HUDEP-2 (cell line): ENCODE data around the gene CHST14.
A peak's percentile ranks its signal among the peaks of the same experiment; 100 is the strongest.

Source experiments
- DNase-seq, 76 experiments: peaks; one replicate each; lab custom pipeline; 2025; ENCODE audit not compliant: unreplicated experiment in 76 of 76; lab: John Stamatoyannopoulos, UW

CHST14 gene

GRCh38 chr15:40460404-40460803 lies 10.4 kb upstream of the CHST14 start:
- no peak for DNase-seq

- DNase-seq = no peak
Observed at GRCh38 chr15:40461958-40462357, 8.8 kb upstream of the CHST14 start.

GRCh38 chr15:40463279-40463678 lies 7.5 kb upstream of the CHST14 start:
- no peak for DNase-seq

DNA sequence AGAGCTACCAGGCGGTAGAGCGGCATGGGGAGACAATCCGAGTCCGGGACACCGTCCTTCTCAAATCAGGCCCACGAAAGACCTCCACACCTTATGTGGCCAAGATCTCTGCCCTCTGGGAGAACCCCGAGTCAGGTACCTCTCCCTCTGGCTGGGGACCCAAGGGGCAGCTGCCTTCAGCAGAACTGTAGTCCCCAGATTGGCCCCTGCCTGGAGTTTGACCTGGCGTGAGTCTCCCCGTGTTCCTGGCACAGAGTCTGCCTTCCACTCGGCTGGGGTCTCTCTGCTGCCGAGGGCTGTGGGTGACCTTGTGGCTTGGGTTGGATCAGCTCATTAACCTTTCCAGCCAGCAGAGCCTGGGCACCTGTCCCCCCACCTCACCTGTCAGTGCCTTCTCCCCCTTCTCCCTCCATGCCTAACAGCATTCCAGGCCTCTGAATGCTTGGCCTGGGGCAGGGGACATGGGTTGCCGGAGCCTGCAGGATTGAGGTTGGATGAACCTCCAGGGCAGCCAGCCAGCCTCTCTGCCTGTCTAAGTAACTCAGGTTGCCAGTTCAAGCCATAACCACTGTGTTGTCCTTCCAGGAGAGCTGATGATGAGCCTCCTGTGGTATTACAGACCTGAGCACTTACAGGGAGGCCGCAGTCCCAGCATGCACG lies 6.8 kb upstream of the CHST14 start:
- no peak for DNase-seq

GRCh38 chr15:40464595-40465185 lies 6.1 kb upstream of the CHST14 start:
- DNase-seq = no peak

DNA sequence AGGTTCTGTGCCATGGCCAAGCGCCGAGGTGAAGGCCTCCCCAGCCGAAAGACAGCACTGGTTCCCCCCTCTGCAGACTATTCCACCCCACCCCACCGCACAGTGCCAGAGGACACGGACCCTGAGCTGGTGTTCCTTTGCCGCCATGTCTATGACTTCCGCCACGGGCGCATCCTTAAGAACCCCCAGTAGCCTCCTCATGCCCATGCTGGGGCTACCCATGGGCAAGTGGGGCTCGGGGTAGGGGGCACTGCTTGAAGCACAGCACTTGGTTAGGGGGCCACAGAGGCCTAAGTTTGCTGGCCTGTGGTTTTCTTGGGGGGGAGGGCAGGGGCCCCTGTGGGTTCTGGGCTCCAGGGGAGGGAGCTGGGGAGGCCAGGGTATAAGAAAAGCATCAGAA lies 4.8 kb upstream of the CHST14 start:
- DNase-seq = no peak

- peak in 1 of 76 experiments; percentile 23 for DNase-seq
Observed at GRCh38 chr15:40466426-40467260, 4.1 kb upstream of the CHST14 start.

DNA sequence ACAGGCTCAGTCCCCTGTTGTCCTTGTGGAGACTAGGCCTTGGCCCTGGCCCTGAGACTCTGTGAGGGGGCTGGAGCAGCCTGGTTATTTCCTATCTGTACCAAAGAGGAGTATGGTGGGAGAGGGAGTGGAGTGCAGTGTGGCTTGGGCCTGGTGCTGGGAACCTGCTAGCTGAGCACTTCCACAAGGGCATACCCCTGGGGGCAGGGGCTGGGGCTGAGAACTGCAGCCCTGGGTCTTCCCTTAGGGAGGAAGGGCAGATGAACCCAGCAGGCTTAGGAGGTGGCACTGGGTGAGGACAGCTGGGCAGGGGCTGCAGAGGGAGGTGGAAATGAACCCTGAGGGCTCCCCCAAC lies 3.5 kb upstream of the CHST14 start:
- no peak for DNase-seq

- peak in 22 of 76 experiments; percentile 10 to 53 (median 26) for DNase-seq
Observed at GRCh38 chr15:40468898-40469331, 1.9 kb upstream of the CHST14 start.

DNA sequence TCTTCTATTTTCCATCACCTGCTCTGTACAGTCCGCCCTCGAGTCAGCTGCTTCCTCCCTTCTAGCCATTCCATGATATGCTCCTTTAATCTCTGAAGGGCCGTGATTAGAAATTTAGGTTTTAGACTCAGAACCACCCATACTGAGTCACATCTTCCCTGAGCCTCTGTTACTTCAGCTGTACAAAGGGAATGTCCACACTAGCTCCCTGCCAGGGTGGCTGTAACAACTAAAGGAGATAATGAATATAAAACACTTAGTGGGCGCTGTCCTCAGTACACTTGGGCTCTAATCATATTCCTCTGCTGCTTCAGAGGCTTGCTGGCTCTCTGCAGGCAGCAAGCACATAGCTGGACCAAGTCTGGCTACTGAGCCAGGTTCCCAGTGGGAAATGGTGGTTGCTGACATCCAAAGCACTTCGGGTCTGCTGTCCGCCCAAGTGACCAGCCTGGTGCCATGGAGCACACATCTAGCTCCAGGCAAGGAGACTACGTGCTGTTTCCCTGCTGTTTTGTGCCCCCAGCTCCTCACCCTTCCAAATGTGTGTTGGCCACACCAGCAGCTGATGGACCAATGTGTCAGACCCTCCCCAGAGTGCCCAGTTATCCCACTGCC lies 901 bp upstream of the CHST14 start:
- DNase-seq = peak in 5 of 76 experiments; percentile 4 to 10 (median 8)

DNA sequence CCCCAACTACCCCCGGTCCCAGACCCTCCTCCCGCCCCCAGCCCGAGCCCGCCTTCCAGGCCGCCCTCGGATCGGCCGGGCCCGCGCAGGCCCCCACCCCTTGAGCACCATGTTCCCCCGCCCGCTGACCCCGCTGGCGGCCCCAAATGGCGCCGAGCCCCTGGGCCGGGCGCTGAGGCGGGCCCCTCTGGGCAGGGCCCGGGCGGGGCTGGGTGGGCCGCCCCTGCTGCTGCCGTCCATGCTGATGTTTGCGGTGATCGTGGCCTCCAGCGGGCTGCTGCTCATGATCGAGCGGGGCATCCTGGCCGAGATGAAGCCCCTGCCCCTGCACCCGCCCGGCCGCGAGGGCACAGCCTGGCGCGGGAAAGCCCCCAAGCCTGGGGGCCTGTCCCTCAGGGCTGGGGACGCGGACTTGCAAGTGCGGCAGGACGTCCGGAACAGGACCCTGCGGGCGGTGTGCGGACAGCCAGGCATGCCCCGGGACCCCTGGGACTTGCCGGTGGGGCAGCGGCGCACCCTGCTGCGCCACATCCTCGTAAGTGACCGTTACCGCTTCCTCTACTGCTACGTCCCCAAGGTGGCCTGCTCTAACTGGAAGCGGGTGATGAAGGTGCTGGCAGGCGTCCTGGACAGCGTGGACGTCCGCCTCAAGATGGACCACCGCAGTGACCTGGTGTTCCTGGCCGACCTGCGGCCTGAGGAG lies 472 bp downstream of the CHST14 start:
- peak in 1 of 76 experiments; percentile 22 for DNase-seq

GRCh38 chr15:40471808-40472150 lies 995 bp downstream of the CHST14 start:
- peak in 1 of 76 experiments; percentile 10 for DNase-seq

GRCh38 chr15:40472171-40472727 lies 1.5 kb downstream of the CHST14 start:
- DNase-seq = no peak

DNA sequence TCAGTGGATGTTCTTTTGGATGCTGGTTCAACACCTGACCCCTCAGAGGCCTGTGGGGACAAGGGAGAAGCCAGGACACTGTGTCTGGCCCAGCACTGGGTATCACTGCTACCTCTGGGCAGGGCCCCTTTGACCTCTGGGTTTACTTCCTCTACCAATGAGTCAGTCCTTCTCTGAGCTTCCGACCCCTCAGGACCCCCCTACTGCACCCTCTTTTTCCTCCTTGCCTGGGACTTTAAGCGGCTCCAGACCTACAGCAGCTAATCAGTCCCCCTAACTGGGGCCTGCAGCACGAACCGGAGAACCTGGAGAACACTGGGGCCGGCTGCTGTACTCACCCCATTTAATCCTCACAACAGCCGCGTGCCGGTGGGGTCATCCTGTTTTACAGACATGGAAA lies 3.8 kb downstream of the CHST14 start:
- no peak for DNase-seq

DNA sequence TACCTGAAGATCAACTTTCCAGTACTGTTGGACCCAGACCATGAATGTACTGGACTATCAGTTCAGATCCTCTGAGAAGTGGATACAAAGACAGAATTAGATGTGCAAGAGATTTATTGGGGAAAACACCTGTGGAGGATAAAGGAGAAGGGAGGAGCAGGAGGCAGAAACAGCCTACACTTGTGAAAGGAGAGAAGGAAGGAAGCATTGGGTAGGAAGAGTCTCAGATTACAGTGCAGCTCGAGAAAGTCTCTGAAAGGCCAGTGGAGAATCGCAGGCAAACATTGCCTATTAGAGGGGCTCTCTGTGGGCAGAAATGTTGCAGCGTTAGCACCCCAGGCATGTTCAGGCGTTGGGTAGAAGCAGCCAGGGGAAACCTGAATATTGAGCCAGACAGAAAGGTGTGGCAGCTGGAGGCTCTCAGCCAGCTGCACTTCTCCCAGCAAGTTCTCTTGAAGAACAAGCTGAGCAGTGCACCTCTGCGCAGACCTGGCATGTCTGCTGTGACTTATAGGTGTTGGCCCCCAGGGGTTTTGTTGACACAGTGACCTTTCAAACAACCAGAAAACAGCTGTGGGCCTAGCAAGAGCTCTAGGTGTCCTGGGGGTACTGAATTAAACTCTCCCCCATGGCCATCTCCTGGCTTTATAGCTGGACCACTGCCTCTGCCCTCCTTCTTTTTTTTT lies 7.0 kb downstream of the CHST14 start:
- DNase-seq = no peak

GRCh38 chr15:40479024-40479423 lies 8.2 kb downstream of the CHST14 start:
- no peak for DNase-seq

- DNase-seq = no peak
Observed at GRCh38 chr15:40481341-40482074, 10.7 kb downstream of the CHST14 start.

DNA sequence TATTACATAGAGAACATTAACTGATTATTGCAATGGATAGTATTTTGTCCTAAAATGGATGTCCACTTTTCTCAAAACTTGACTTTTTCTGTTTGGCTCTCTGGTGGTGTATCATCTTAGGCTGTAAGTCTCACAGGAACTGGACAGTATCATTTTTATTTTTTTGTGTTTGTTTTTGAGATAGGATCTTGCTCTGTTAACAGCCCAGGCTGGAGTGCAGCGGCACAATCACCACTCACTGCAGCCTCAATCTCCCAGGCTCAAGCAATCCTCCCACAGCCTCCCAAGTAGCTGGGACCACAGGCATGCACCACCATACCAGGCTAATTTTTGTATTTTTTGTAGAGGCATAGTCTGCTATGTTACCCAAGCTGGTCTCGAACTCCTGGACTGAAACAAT lies 13.1 kb downstream of the CHST14 start:
- no peak for DNase-seq

DNA sequence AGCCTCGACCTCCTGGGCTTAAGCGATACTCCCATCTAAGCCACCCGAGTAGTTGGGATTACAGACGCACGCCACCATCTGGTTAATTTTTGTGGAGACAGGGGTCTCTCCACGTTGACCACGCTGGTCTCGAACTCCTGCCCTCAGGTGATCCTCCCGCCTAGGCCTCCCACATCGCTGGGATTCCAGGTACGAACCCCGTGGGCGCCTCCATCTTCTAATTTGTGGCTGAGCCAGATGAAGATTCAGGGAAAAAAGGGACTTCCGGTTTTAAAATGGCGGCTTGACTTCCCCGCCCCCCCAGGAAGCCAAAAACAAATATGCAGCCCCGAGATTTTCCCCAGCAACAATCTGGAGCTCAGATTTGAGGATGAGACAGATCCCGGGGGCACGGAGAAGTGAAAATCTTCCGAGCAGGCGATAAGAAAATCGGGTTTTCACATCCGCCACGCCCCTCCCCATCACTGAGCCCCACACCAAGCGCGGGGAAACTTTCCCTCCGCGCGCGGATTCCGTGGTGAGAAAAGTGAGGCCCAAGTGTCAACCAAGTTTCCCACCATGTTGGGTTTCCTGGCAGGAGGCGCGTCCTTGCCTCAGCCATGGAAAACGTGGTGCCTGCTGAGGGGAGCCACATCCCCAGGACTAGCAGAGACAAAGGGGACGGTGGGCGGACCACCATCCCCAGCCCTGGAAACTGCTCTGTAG lies 15.4 kb downstream of the CHST14 start:
- DNase-seq = no peak
